H1 (cell line): ENCODE results near the gene MAFF. TPM values are rescaled to one million over a fixed set of nuclear protein-coding genes. Genes with fewer than 3 reads are reported as not detected.

Source experiments
- CTCF ChIA-PET: fragments of 300-600 bp; sonication (Branson Sonifier 250); formaldehyde crosslinking; loops from one replicate; lab custom pipeline; 2021; ENCODE audit not compliant: partially characterized antibody; lab: Charles Lee
- POLR2A ChIA-PET: fragments of 300-600 bp; sonication (Branson Sonifier 250); formaldehyde crosslinking; loops from one replicate; lab custom pipeline; 2021; ENCODE audit warnings: inconsistent platforms; ENCODE audit not compliant: partially characterized antibody; lab: Charles Lee
- DNase-seq, 2 experiments: peaks; one replicate each; pipeline versions ENCODE4 v3.0.0 to v3.0.0-alpha.2; 2010 to 2022; ENCODE audit warnings: low spot score in 2 of 2, low read depth in 1 of 2, mixed read lengths in 1 of 2
- FAIRE-seq: peaks from 2 replicates; lab custom pipeline; 2011; peaks lifted over from hg19 to GRCh38; lab: Jason Lieb, UNC
- H2AFZ ChIP-seq: 2 replicates; pipeline ENCODE4 v1.8.1; 2012; ENCODE audit warnings: low read length, inconsistent platforms
- H2AK5ac ChIP-seq: 2 replicates; pipeline ENCODE4 v1.6.1; 2013; ENCODE audit warnings: low read depth, low read length
- H2BK120ac ChIP-seq: replicated peaks from 2 replicates; pipeline ENCODE3; 2013; ENCODE audit warnings: low read depth, low read length, inconsistent platforms
- H2BK12ac ChIP-seq: 2 replicates; pipeline ENCODE4 v1.6.1; 2013; ENCODE audit warnings: low read depth, low read length
- H2BK15ac ChIP-seq: 2 replicates; pipeline ENCODE4 v1.6.1; 2013; ENCODE audit warnings: low read length
- H2BK20ac ChIP-seq: 2 replicates; pipeline ENCODE4 v1.6.1; 2013; ENCODE audit warnings: low read length
- H2BK5ac ChIP-seq: 2 replicates; pipeline ENCODE4 v1.6.1; 2013; ENCODE audit warnings: low read depth, low read length
- H3K14ac ChIP-seq: 2 replicates; pipeline ENCODE4 v1.6.1; 2013; ENCODE audit warnings: inconsistent platforms; ENCODE audit not compliant: insufficient read length
- H3K18ac ChIP-seq: 2 replicates; pipeline ENCODE4 v1.6.1; 2013; ENCODE audit warnings: low read length; ENCODE audit errors: extremely low read depth
- H3K23ac ChIP-seq: 2 replicates; pipeline ENCODE4 v1.6.1; 2013; ENCODE audit warnings: inconsistent platforms; ENCODE audit not compliant: insufficient read length
- H3K23me2 ChIP-seq: 2 replicates; pipeline ENCODE4 v1.6.1; 2013; ENCODE audit warnings: low read depth, low read length
- H3K27ac ChIP-seq: 2 replicates; pipeline ENCODE4 v1.6.1; 2011; ENCODE audit warnings: low read depth, low read length, inconsistent platforms
- H3K27me3 ChIP-seq, 4 experiments: replicated peaks in 1 of 4; 1 replicate in 1 of 4; 2 replicates in 3 of 4; pipeline versions ENCODE4 v1.6.1 to v1.8.1; 2011 to 2013; ENCODE audit warnings: low read length in 3 of 4, mild to moderate bottlenecking in 3 of 4, inconsistent platforms in 2 of 4, mixed read lengths in 2 of 4, moderate library complexity in 1 of 4; ENCODE audit not compliant: control insufficient read depth in 3 of 4, insufficient read depth in 3 of 4; ENCODE audit errors: extremely low read depth in 1 of 4
- H3K36me3 ChIP-seq, 4 experiments: 2 replicates each; pipeline versions ENCODE4 v1.6.1 to v1.8.1; 2011 to 2013; ENCODE audit warnings: mild to moderate bottlenecking in 4 of 4, low read length in 3 of 4, moderate library complexity in 2 of 4, control low read depth in 1 of 4, inconsistent platforms in 1 of 4; ENCODE audit not compliant: insufficient read depth in 4 of 4, control insufficient read depth in 2 of 4
- H3K4ac ChIP-seq: replicated peaks from 2 replicates; pipeline ENCODE3; 2013; ENCODE audit warnings: low read length, low read depth, mixed read lengths, inconsistent platforms; ENCODE audit not compliant: insufficient read length
- H3K4me1 ChIP-seq, 4 experiments: replicated peaks in 1 of 4; 1 replicate in 1 of 4; 2 replicates in 3 of 4; pipeline versions ENCODE4 v1.6.1 to v1.8.1; 2011 to 2013; ENCODE audit warnings: low read length in 3 of 4, inconsistent platforms in 2 of 4, mixed read lengths in 1 of 4; ENCODE audit not compliant: insufficient read depth in 4 of 4, control insufficient read depth in 3 of 4
- H3K4me2 ChIP-seq, 2 experiments: 2 replicates each; pipeline versions ENCODE4 v1.6.1 to v1.8.1; 2011 to 2013; ENCODE audit warnings: low read depth in 2 of 2, low read length in 2 of 2, control low read depth in 1 of 2, inconsistent platforms in 1 of 2, mild to moderate bottlenecking in 1 of 2; ENCODE audit not compliant: insufficient read depth in 1 of 2
- H3K4me3 ChIP-seq, 4 experiments: fragments of 200-600, 300-600 bp in 1 of 4; sonication (generic), shearing (Covaris generic), sonication (Bioruptor Twin) in 1 of 4; 2 replicates each; pipeline versions ENCODE4 v1.5.1 to v1.8.1; 2011 to 2016; ENCODE audit warnings: low read length in 4 of 4, low read depth in 3 of 4, control low read depth in 2 of 4, inconsistent platforms in 2 of 4, mild to moderate bottlenecking in 2 of 4, mixed read lengths in 1 of 4, moderate library complexity in 1 of 4; ENCODE audit not compliant: insufficient read depth in 2 of 4; ENCODE audit errors: extremely low read depth in 1 of 4
- H3K56ac ChIP-seq: replicated peaks from 2 replicates; pipeline ENCODE3; 2013; ENCODE audit warnings: low read depth, mild to moderate bottlenecking, mixed read lengths, low read length, inconsistent platforms; ENCODE audit not compliant: insufficient read length
- H3K79me1 ChIP-seq: 2 replicates; pipeline ENCODE4 v1.6.1; 2013; ENCODE audit warnings: low read depth, low read length, control low read depth
- H3K79me2 ChIP-seq, 2 experiments: 2 replicates each; pipeline versions ENCODE4 v1.6.1 to v1.8.1; 2012 to 2013; ENCODE audit warnings: low read length in 2 of 2, mild to moderate bottlenecking in 2 of 2, inconsistent platforms in 1 of 2; ENCODE audit not compliant: insufficient read depth in 2 of 2, control insufficient read depth in 1 of 2
- H3K9ac ChIP-seq, 4 experiments: replicated peaks in 1 of 4; 1 replicate in 1 of 4; 2 replicates in 3 of 4; pipeline versions ENCODE4 v1.6.1 to v1.8.1; 2011 to 2013; ENCODE audit warnings: low read depth in 3 of 4, low read length in 3 of 4, control low read depth in 2 of 4, mild to moderate bottlenecking in 2 of 4, moderate library complexity in 2 of 4, inconsistent platforms in 1 of 4; ENCODE audit errors: extremely low read depth in 1 of 4
- H3K9me3 ChIP-seq, 2 experiments: 2 replicates each; pipeline versions ENCODE4 v1.6.1 to v1.8.1; 2012 to 2013; ENCODE audit warnings: mild to moderate bottlenecking in 2 of 2, moderate library complexity in 2 of 2, control low read depth in 1 of 2, inconsistent platforms in 1 of 2, low read depth in 1 of 2, low read length in 1 of 2, mixed read lengths in 1 of 2; ENCODE audit not compliant: insufficient read depth in 2 of 2
- H4K20me1 ChIP-seq, 2 experiments: replicated peaks in 1 of 2; 2 replicates each; pipeline versions ENCODE3 to v1.8.1; 2011 to 2013; ENCODE audit warnings: inconsistent platforms in 2 of 2, low read length in 2 of 2, mild to moderate bottlenecking in 1 of 2; ENCODE audit not compliant: insufficient read depth in 2 of 2, control insufficient read depth in 1 of 2
- H4K5ac ChIP-seq: 2 replicates; pipeline ENCODE4 v1.6.1; 2013; ENCODE audit warnings: low read length, low read depth, mixed read lengths, inconsistent platforms; ENCODE audit not compliant: insufficient read length
- H4K8ac ChIP-seq: 2 replicates; pipeline ENCODE4 v1.8.0; 2013; ENCODE audit warnings: mild to moderate bottlenecking, moderate library complexity, low read length, inconsistent platforms; ENCODE audit not compliant: insufficient read depth; ENCODE audit errors: extremely low read depth
- H4K91ac ChIP-seq: replicated peaks from 2 replicates; pipeline ENCODE3; 2013; ENCODE audit warnings: low read length, mixed read lengths, inconsistent platforms; ENCODE audit not compliant: insufficient read length
- CREB1 ChIP-seq: IDR thresholded peaks from 2 replicates; pipeline ENCODE4 v1.6.1; 2012; ENCODE audit warnings: inconsistent platforms
- EP300 ChIP-seq, 2 experiments: IDR thresholded peaks; 1 replicate in 1 of 2; 2 replicates in 1 of 2; pipeline ENCODE4 v1.6.1; 2011 to 2012; ENCODE audit warnings: low read depth in 2 of 2, low read length in 2 of 2, mild to moderate bottlenecking in 2 of 2, borderline replicate concordance in 1 of 2, inconsistent platforms in 1 of 2, moderate library complexity in 1 of 2
- HDAC6 ChIP-seq: IDR thresholded peaks from one replicate; pipeline ENCODE4 v1.7.1; 2012; ENCODE audit warnings: low read depth, mild to moderate bottlenecking, inconsistent platforms, low read length, moderate library complexity
- KDM1A ChIP-seq: fragments of 200-600, 300-600 bp; sonication (generic); IDR thresholded peaks from 2 replicates; pipeline ENCODE4 v1.7.1; 2016; ENCODE audit warnings: mild to moderate bottlenecking, low read length, borderline replicate concordance
- POU5F1 ChIP-seq: IDR thresholded peaks from 2 replicates; pipeline ENCODE4 v1.6.1; 2011; ENCODE audit warnings: low read depth, mild to moderate bottlenecking, low read length, moderate library complexity
- RNF2 ChIP-seq: fragments of 200-900, 300-1000 bp; sonication (generic); IDR thresholded peaks from 2 replicates; pipeline ENCODE4 v1.7.1; 2016; ENCODE audit warnings: borderline replicate concordance, low read depth, mild to moderate bottlenecking, antibody characterized with exemption, low read length; ENCODE audit not compliant: poor library complexity, severe bottlenecking; ENCODE audit errors: missing control alignments
- SIN3A ChIP-seq, 2 experiments: IDR thresholded peaks in 1 of 2; conservative IDR thresholded peaks in 1 of 2; 2 replicates each; pipeline ENCODE4 v1.6.1; 2011 to 2012; ENCODE audit warnings: low read length in 2 of 2, improper control_type of control experiment in 1 of 2, low read depth in 1 of 2, mild to moderate bottlenecking in 1 of 2
- TAF1 ChIP-seq: IDR thresholded peaks from 2 replicates; pipeline ENCODE4 v1.6.1; 2011; ENCODE audit warnings: mild to moderate bottlenecking, low read depth, low read length
- TBP ChIP-seq: IDR thresholded peaks from 2 replicates; pipeline ENCODE4 v1.6.1; 2011; ENCODE audit warnings: low read depth, low read length, improper control_type of control experiment
- TEAD4 ChIP-seq: IDR thresholded peaks from 2 replicates; pipeline ENCODE4 v1.6.1; 2012; ENCODE audit warnings: low read depth, low read length, inconsistent platforms, mixed read lengths
- WGBS, 2 experiments: shearing (Covaris generic) in 1 of 2; methylation state at CpG; one replicate each; pipeline versions ENCODE4 v1.1.6 to v1.1.7; 2013 to 2015; ENCODE audit warnings: low lambda C conversion rate in 2 of 2, mixed read lengths in 2 of 2, inconsistent platforms in 1 of 2, low coverage in 1 of 2, missing lambda C conversion rate in 1 of 2; ENCODE audit not compliant: insufficient replicate concordance in 2 of 2, insufficient coverage in 1 of 2, insufficient read length in 1 of 2; ENCODE audit errors: extremely low coverage in 1 of 2, missing lambda C conversion rate in 1 of 2; 5-methylcytosine and 5-hydroxymethylcytosine counted together
- polyA plus RNA-seq, 7 experiments: library from polyadenylated mRNA; depleted of rRNA in 3 of 7; stranded (reverse) in 5 of 7; unstranded in 2 of 7; fragments of >200 nt in 5 of 7; fragments of 200-250 nt in 2 of 7; gene quantifications; 1 replicate in 5 of 7; 2 replicates in 1 of 7; 4 replicates in 1 of 7; pipeline versions ENCODE4 v1.2.1 to v1.2.3, GENCODE V29; 2011 to 2013; ENCODE audit warnings: missing spikeins in 2 of 7, mixed read lengths in 2 of 7
- total RNA-seq: library from RNA; stranded (reverse); fragmentation: NEBNext Ultra II Directional; extraction: Animal tissue kit (Norgen Biotek cat#: 25700); gene quantifications from 2 replicates; pipeline ENCODE4 v1.2.1, GENCODE V29; 2021
- TF ChIP-seq, protein P1 (sequence below), 3 experiments: IDR thresholded peaks; 1 replicate in 2 of 3; 2 replicates in 1 of 3; pipeline versions ENCODE4 v1.5.1 to v1.6.1; 2011; ENCODE audit warnings: low read length in 3 of 3, mild to moderate bottlenecking in 3 of 3, inconsistent platforms in 2 of 3, low read depth in 1 of 3, moderate library complexity in 1 of 3; ENCODE audit not compliant: insufficient read depth in 1 of 3; ENCODE audit errors: control extremely low read depth in 1 of 3

Gene MAFF
- total and polyA plus RNA-seq, 2 of the 8 experiments (the other 6 are each of a cell fraction or from before 2014, with no cell fraction given) = 1.5 to 6.3 TPM

DNA sequence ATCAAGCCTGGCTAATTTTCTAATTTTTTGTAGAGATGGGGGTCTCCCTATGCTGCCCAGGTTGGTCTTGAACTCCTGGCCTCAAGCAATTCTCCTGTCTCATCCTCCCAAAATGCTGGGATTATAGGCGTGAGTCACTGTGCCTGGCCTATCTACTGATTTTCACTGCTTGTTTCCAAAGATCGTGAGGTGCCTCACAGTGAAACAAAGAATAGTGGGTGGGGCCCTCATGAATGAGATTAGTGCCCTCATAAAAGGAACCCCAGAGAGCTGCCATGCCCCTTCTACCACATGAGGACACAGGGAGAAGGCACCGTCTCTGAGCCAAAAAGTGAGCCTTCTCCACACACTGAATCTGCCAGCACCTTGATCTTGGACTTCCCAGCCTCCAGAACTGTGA, 47.5 kb downstream of the MAFF start:
- ChIA-PET CTCF (interaction anchor here (1.1 to 2.1 kb wide), 3 partner anchors 13 to 21 kb away, joined by 3 to 8 read pairs (median 4); no protein-coding TSS in a partner anchor), POLR2A (interaction anchor here (1.4 kb wide), 1 partner anchor 10 kb away, joined by 4 read pairs; no protein-coding TSS in a partner anchor)
- TF ChIP-seq EP300 (IDR thresholded peaks at IDR 0.05; ENCODE audit: borderline replicate concordance in 1 of 2, low read depth in 2 of 2, low read length in 2 of 2) = no peak
- no peak for TF ChIP-seq RNF2
- no peak for TF ChIP-seq KDM1A
- TF ChIP-seq, protein P1, sequence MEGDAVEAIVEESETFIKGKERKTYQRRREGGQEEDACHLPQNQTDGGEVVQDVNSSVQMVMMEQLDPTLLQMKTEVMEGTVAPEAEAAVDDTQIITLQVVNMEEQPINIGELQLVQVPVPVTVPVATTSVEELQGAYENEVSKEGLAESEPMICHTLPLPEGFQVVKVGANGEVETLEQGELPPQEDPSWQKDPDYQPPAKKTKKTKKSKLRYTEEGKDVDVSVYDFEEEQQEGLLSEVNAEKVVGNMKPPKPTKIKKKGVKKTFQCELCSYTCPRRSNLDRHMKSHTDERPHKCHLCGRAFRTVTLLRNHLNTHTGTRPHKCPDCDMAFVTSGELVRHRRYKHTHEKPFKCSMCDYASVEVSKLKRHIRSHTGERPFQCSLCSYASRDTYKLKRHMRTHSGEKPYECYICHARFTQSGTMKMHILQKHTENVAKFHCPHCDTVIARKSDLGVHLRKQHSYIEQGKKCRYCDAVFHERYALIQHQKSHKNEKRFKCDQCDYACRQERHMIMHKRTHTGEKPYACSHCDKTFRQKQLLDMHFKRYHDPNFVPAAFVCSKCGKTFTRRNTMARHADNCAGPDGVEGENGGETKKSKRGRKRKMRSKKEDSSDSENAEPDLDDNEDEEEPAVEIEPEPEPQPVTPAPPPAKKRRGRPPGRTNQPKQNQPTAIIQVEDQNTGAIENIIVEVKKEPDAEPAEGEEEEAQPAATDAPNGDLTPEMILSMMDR (IDR thresholded peaks at IDR 0.05; ENCODE audit: control extremely low read depth in 1 of 3, insufficient read depth in 1 of 3, low read depth in 1 of 3, low read length in 3 of 3) = no peak
- no peak for TF ChIP-seq SIN3A (conservative IDR thresholded peaks at IDR 0.05 in 1 of 2, IDR thresholded peaks at IDR 0.05 in 1 of 2; ENCODE audit: low read depth in 1 of 2, low read length in 2 of 2)
- no peak for TF ChIP-seq TBP
- no peak for TF ChIP-seq POU5F1
- TF ChIP-seq HDAC6 = no peak
- no peak for TF ChIP-seq TEAD4
- no peak for TF ChIP-seq TAF1
- TF ChIP-seq CREB1 = no peak

More for the DNA sequence above, 47.5 kb downstream of the MAFF start:
- H3K36me3 ChIP-seq = peaks cover 7 to 15% (median 13%) of the 10 kb centered on the region in 4 experiments
- no peak overlapping the region for H4K91ac ChIP-seq
- H3K79me2 ChIP-seq = peaks cover 3 to 40% of the 10 kb centered on the region in 2 experiments; a peak in 2 of 4 replicates
- H2BK12ac ChIP-seq = no peak overlapping the region
- H4K20me1 ChIP-seq = peaks cover 6 to 17% of the 10 kb centered on the region in 2 experiments
- no peak for FAIRE-seq
- H2BK15ac ChIP-seq = no peak overlapping the region
- no peak overlapping the region for H3K18ac ChIP-seq
- H3K4me3 ChIP-seq = no peak overlapping the region
- H4K8ac ChIP-seq = no peak overlapping the region
- H2BK120ac ChIP-seq = no peak overlapping the region
- no peaks in the 10 kb centered on the region for H3K23me2 ChIP-seq
- H3K27ac ChIP-seq = no peak overlapping the region
- DNase-seq = no peak
- H3K23ac ChIP-seq = no peak overlapping the region
- H3K56ac ChIP-seq = no peak overlapping the region
- no peak overlapping the region for H2BK5ac ChIP-seq
- no peak overlapping the region for H3K14ac ChIP-seq
- H3K9me3 ChIP-seq = no peaks in the 10 kb centered on the region
- WGBS, 2 experiments = 94% methylated on average over 3 of the region's 3 CpGs; no CpG with 5 or more reads in 1 of the 2 experiments
- H3K9ac ChIP-seq = no peak overlapping the region
- H3K4me2 ChIP-seq = no peak overlapping the region
- H2AK5ac ChIP-seq = no peak overlapping the region
- no peak overlapping the region for H2BK20ac ChIP-seq
- peaks cover 12% of the 10 kb centered on the region for H3K79me1 ChIP-seq
- H4K5ac ChIP-seq = no peak overlapping the region
- no peaks in the 10 kb centered on the region; a peak in 1 of 7 replicates for H3K4me1 ChIP-seq
- no peak overlapping the region for H2AFZ ChIP-seq
- H3K4ac ChIP-seq = no peak overlapping the region
- H3K27me3 ChIP-seq = no peaks in the 10 kb centered on the region
